ENCODE data around the gene BTN1A1. TPM values are rescaled to one million over a fixed set of nuclear protein-coding genes. Genes with fewer than 3 reads are reported as not detected.
A peak's percentile ranks its signal among the peaks of the same experiment; 100 is the strongest.

Gene BTN1A1
- total and polyA plus RNA-seq, 9 of the 15 experiments (the other 6 are each of a cell fraction or from before 2014, with no cell fraction given): 0.01 to 0.15 (median 0.06) TPM; not detected in 4

DNA sequence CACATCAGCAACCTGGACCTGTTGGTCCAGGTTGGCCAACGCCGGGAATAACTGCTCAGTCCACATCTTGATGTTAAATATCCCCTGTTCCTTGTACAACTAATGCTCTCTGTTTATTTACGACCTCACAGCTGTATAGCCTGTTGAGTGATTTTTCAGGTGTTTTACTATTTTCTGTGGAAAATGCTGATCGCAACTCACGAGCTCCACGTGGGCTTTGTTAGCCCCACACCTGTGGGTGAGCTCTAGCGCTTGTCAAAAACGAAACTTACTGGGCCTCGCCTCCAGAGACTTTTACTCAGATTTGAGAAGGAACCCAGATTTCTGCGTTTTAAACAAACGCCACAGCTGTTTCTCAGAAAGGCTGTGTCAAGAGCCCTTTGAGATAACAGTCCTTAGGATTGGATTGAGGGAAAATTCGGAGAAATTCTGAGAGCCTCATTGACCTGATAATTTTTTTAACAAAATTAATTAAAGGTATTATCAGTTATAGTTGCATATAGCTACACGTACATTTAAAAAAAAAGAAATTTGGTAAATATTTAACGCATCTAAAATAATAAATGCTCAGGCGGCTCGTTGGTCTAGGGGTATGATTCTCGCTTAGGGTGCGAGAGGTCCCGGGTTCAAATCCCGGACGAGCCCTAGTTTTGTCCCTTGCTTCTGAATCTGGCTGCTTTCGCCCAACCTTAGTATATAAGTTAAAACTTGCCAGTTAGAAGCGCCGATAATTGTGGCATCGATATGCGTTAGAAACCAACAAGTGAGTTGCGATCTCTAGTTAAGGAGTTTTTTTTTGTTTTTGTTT is 54.8 kb downstream of the BTN1A1 start (continued):
- TF ChIP-seq, protein P1, sequence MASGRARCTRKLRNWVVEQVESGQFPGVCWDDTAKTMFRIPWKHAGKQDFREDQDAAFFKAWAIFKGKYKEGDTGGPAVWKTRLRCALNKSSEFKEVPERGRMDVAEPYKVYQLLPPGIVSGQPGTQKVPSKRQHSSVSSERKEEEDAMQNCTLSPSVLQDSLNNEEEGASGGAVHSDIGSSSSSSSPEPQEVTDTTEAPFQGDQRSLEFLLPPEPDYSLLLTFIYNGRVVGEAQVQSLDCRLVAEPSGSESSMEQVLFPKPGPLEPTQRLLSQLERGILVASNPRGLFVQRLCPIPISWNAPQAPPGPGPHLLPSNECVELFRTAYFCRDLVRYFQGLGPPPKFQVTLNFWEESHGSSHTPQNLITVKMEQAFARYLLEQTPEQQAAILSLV (tag; IDR thresholded peaks at IDR 0.05): peak; percentile 50; the same call in 1 of the 2 replicates
- TF ChIP-seq PHB2 (IDR thresholded peaks at IDR 0.05; ENCODE audit: low read depth): no peak
- TF ChIP-seq, protein P2, sequence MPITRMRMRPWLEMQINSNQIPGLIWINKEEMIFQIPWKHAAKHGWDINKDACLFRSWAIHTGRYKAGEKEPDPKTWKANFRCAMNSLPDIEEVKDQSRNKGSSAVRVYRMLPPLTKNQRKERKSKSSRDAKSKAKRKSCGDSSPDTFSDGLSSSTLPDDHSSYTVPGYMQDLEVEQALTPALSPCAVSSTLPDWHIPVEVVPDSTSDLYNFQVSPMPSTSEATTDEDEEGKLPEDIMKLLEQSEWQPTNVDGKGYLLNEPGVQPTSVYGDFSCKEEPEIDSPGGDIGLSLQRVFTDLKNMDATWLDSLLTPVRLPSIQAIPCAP (CRISPR knock-in tag; IDR thresholded peaks at IDR 0.05; ENCODE audit: borderline replicate concordance): no peak
- TF ChIP-seq ZNF695 (CRISPR knock-in tag; IDR thresholded peaks at IDR 0.05): no peak
- TF ChIP-seq L3MBTL2 (IDR thresholded peaks at IDR 0.05): peak; percentile 29; the same call in 1 of the 2 replicates
- no peak for TF ChIP-seq ESRRA (IDR thresholded peaks at IDR 0.05; ENCODE audit: borderline replicate concordance, low read depth)
- no peak; the same call in 1 of the 2 replicates for TF ChIP-seq STAT5A (IDR thresholded peaks at IDR 0.05; ENCODE audit: borderline replicate concordance, low read length)
- TF ChIP-seq SMAD1 (IDR thresholded peaks at IDR 0.05; ENCODE audit: low read depth, low read length, partially characterized antibody): no peak
- TF ChIP-seq ZFX (CRISPR knock-in tag; IDR thresholded peaks at IDR 0.05): peak; percentile 24; the same call in 1 of the 2 replicates
- no peak for TF ChIP-seq IRF2 (CRISPR knock-in tag; IDR thresholded peaks at IDR 0.05)
- TF ChIP-seq, protein P3, sequence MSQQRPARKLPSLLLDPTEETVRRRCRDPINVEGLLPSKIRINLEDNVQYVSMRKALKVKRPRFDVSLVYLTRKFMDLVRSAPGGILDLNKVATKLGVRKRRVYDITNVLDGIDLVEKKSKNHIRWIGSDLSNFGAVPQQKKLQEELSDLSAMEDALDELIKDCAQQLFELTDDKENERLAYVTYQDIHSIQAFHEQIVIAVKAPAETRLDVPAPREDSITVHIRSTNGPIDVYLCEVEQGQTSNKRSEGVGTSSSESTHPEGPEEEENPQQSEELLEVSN (IDR thresholded peaks at IDR 0.05; ENCODE audit: borderline replicate concordance in 1 of 2, extremely low read depth in 1 of 2, insufficient read depth in 1 of 2, insufficient read length in 1 of 2, low read depth in 1 of 2, low read length in 1 of 2, poor library complexity in 1 of 2, severe bottlenecking in 1 of 2): no peak
- TF ChIP-seq SP2 (IDR thresholded peaks at IDR 0.05; ENCODE audit: extremely low read depth, low read depth, low read length, poor library complexity, severe bottlenecking): no peak
- no peak for TF ChIP-seq ZNF696 (CRISPR knock-in tag; conservative IDR thresholded peaks at IDR 0.05)
- TF ChIP-seq ZBTB7A (IDR thresholded peaks at IDR 0.05; ENCODE audit: borderline replicate concordance, control insufficient read depth, low read depth, low read length): no peak
- TF ChIP-seq SNRNP70 (optimal IDR thresholded peaks at IDR 0.05; ENCODE audit: low read depth, low read length): no peak
- TF ChIP-seq, protein P4, sequence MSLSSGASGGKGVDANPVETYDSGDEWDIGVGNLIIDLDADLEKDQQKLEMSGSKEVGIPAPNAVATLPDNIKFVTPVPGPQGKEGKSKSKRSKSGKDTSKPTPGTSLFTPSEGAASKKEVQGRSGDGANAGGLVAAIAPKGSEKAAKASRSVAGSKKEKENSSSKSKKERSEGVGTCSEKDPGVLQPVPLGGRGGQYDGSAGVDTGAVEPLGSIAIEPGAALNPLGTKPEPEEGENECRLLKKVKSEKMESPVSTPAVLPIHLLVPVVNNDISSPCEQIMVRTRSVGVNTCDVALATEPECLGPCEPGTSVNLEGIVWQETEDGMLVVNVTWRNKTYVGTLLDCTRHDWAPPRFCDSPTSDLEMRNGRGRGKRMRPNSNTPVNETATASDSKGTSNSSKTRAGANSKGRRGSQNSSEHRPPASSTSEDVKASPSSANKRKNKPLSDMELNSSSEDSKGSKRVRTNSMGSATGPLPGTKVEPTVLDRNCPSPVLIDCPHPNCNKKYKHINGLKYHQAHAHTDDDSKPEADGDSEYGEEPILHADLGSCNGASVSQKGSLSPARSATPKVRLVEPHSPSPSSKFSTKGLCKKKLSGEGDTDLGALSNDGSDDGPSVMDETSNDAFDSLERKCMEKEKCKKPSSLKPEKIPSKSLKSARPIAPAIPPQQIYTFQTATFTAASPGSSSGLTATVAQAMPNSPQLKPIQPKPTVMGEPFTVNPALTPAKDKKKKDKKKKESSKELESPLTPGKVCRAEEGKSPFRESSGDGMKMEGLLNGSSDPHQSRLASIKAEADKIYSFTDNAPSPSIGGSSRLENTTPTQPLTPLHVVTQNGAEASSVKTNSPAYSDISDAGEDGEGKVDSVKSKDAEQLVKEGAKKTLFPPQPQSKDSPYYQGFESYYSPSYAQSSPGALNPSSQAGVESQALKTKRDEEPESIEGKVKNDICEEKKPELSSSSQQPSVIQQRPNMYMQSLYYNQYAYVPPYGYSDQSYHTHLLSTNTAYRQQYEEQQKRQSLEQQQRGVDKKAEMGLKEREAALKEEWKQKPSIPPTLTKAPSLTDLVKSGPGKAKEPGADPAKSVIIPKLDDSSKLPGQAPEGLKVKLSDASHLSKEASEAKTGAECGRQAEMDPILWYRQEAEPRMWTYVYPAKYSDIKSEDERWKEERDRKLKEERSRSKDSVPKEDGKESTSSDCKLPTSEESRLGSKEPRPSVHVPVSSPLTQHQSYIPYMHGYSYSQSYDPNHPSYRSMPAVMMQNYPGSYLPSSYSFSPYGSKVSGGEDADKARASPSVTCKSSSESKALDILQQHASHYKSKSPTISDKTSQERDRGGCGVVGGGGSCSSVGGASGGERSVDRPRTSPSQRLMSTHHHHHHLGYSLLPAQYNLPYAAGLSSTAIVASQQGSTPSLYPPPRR (CRISPR knock-in tag; IDR thresholded peaks at IDR 0.05; ENCODE audit: borderline replicate concordance): no peak
- TF ChIP-seq KLF16 (IDR thresholded peaks at IDR 0.05): no peak
- no peak for TF ChIP-seq RB1 (IDR thresholded peaks at IDR 0.05; ENCODE audit: low read depth)
- TF ChIP-seq FIP1L1 (IDR thresholded peaks at IDR 0.05; ENCODE audit: low read depth, low read length, poor library complexity, severe bottlenecking): no peak
- TF ChIP-seq TFAM (CRISPR knock-in tag; conservative IDR thresholded peaks at IDR 0.05): no peak
